ENCODE measurements around the gene WDR4.

GRCh38 chr21:42841156-42841915 lies 38.0 kb downstream of the WDR4 start:
- TF ChIP-seq GABPA (tag; conservative IDR thresholded peaks at IDR 0.05; ENCODE audit: low read depth) (no peak), POLR2A (conservative IDR thresholded peaks at IDR 0.05) (no peak), GABPB1 (CRISPR knock-in tag; IDR thresholded peaks at IDR 0.05) (no peak), SAP30 (IDR thresholded peaks at IDR 0.05; ENCODE audit: borderline replicate concordance, insufficient read depth, low read depth, low read length, poor library complexity, severe bottlenecking) (no peak), NCOR1 (IDR thresholded peaks at IDR 0.05) (no peak), JUND (IDR thresholded peaks at IDR 0.05; ENCODE audit: borderline replicate concordance, low read depth, low read length) (no peak), JUND (tag; IDR thresholded peaks at IDR 0.05; ENCODE audit: borderline replicate concordance, low read depth, low read length) (no peak), CBFB (CRISPR knock-in tag; IDR thresholded peaks at IDR 0.05) (no peak)
